Activated naive CD4-positive, alpha-beta T cell treated with anti-CD3 and anti-CD28 coated beads, Interleukin-2, amount 50 U/mL, for 16 hours (primary cell): Measurements from ENCODE around the gene EPB41L5.
"Not testable (repeated sequence)": the region's sequence is repeated elsewhere in the genome, so short reads cannot be mapped to it uniquely, and the experiment has no call there.

Source experiments
- DNase-seq: peaks from one replicate; pipeline ENCODE4 v3.0.0-alpha.2; 2020

Gene EPB41L5

GRCh38 chr2:120148669-120149068 lies 135.8 kb downstream of the EPB41L5 start:
- no peak for DNase-seq

DNA sequence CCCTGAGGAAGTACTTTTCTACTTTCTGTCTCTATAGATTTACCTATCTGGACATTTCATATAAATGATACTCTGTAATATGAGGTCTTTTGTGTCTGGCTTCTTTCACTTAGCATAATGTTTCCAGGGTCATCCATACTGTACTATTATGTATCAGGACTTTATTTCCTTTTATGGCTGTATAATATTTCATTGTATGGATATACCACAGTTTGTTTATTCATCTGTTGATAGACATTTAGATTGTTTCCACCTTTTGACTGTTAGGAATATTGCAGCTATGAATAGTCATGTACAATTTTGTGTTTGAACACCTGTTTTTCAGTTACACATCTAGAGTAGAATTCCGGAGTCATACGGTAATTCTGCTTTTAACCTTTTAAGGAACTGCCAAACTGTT lies 136.5 kb downstream of the EPB41L5 start:
- DNase-seq = no peak

DNA sequence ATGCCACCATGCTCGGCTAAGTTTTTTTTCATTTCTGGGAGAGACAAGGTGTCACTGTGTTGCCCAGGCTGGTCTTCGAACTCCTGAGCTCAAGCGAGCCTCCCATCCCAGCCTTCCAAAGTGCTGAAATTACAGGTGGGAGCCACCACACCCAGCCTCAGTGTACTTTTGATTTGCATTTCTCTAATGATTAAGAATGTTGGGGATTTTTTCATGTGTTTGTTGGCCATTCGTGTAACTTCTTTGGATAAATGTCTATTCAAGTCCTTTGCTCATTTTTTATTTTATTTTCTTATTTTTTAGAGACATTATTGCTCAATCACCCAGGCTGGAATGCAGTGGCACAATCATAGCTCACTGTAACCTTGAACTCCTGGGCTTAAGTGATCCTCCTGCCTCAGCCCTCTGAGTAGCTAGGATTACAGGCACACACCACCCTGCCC lies 137.2 kb downstream of the EPB41L5 start:
- DNase-seq = no peak

GRCh38 chr2:120155308-120155707 lies 142.4 kb downstream of the EPB41L5 start:
- no peak for DNase-seq

DNA sequence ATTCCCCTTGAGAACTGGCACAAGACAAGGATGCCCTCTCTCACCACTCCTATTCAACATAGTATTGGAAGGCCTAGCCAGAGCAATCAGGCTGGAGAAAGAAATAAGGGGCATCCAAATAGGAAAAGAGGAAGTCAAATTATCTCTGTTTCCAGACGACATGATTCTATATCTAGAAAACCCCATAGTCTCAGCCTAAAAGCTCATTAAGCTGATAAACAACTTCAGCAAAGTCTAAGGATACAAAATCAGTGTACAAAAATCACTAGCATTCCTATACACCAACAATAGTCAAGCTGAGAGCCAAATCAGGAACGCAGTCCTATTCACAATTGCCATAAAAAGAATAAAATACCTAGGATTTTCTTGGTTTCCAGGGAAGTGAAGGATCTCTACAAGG lies 145.8 kb downstream of the EPB41L5 start:
- not testable (repeated sequence) for DNase-seq

GRCh38 chr2:120161190-120161589 lies 148.3 kb downstream of the EPB41L5 start:
- DNase-seq = no peak

DNA sequence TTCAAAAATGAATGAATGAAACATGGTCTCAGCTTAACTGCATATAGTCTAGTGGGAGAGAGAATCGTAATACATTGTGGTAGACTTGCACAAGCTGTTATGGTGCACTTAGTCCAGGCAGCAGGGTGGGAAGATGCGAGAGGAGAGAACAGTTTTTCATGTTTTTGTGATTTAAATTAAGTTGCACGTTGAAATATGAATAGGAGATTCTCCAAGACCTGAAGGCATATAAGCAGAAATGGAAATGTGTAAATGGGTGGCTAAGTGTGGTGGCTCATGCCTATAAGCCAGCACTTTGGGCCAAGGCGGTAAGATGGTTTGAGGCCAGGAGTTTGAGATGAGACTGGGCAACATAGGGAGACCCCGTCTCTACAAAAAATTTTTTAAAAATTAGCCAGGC lies 149.8 kb downstream of the EPB41L5 start:
- DNase-seq = no peak

- DNase-seq = no peak
Observed at GRCh38 chr2:120167272-120167671, 154.4 kb downstream of the EPB41L5 start.

- no peak for DNase-seq
Observed at GRCh38 chr2:120169020-120169419, 156.1 kb downstream of the EPB41L5 start.

DNA sequence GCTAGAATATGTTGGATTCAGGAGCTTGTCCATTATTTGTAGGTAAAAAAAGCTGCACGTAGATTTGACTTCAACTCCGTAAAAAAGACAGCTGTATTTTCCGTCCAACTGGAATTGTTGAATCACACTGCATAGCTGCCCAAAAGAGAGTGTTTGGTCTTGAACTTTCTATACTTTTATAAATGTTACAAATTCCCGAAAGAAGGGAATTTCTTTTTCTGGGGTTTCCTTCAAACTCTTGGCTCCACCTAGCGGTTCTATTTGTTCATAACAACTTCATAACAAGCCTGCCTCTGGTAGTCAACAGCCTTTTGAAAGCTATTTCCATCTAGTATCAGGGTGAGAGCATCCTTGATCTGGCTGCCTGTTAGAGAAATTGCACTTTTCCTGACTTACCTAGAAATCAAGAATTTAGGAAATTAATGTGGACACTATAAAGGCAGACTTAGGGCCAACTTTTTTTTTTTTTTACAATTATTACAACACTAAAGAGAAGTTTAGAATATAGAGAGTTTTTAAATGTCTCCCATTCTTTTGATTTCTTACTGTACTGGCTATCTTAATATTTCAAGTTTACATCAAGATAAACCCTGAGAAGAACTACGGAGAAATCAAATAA lies 162.2 kb downstream of the EPB41L5 start:
- DNase-seq = no peak

DNA sequence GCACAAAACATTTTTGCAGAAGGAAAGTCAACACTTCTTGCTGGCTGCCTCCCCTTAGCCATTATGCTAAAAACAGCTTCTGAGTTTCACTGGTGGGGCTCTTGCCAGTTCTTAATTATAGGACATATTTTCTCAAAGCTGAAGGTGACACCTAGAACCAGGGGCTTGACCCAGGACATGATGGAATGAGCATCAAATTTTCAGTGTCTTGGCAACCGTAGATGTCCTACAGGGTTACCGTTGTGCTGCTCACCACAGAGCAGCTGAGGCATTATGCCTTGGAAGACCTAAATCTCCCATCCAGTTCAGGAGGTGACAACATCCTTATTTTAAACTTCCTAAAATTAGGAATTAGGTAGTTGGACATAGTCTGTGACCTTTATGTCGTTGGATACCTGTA lies 163.6 kb downstream of the EPB41L5 start:
- DNase-seq = no peak

DNA sequence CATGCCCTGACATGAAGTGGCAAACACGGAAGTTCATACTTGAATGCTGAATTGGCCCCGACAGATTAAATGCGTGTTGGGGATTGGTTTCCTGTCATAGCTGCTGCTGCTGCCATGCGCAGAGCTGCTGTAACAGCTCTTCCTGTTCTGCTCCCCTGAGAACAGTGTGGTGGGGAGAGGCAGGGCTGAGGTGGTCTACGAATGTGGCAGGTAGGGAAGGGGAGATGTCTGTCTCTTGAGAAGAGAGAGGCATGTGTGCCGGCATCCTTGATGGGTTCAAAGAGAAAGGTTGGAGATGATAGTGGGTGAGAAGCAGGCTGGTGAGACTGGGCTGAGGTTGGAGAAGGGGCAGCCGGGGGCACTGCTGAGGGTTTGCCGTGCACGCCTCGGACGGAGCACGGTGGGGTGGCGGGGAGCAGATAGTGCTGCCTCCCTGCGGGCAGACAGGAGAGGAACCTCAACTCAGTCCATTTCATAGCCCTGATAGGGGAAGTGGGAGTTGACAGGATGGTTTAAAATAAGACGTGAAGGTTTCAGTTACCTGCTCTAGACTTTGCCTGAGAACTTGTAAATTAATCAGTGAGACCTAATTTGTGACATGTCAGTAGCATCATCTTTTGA lies 164.2 kb downstream of the EPB41L5 start:
- DNase-seq = peak; percentile 80

- DNase-seq = no peak
Observed at GRCh38 chr2:120177973-120178372, 165.1 kb downstream of the EPB41L5 start.

GRCh38 chr2:120179396-120179795 lies 166.5 kb downstream of the EPB41L5 start:
- no peak for DNase-seq

DNA sequence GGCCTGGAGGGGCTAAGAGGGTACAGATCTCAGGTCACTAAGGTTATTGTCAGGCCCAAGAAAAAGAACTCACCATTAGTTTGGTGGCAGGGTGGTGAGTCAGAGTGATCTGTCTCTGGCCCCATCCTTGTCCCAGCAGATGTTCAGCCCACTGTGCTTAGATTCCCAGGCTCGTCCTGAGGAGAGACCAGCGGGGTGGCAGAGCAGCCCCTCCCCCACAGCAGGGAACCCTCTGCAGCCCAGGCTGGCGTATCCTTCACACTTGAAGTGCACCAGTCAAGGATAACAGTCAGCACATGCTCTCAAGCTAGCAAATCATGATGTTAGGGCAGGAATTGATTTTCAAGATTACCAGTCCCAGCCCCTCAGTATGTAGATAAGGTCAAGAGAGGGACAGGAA lies 167.2 kb downstream of the EPB41L5 start:
- DNase-seq = no peak

DNA sequence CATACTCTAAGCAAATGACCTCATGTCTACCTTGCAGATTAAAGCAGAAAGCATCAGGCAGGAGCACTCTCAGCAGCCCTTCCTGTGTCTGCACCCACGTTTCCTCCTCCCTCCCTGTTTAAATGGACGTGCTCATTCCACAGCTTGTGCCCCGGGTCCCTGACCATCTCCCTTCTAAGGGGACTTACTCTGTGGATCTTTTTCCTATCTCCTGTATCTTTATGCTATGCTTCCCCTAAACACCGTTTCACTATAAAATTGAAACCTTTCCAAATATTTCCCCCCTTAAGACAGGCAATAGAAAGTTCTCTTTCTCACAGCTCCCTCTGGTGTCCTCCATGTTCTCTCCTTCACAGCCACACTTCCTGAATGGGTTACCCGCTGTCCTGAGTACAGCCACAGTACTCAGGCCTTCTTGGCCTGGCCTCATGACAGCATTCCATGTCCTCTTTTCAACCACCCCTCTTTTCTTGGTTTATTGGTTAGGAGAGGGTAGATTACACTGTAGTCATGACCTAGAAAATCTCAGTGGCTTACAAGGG lies 169.2 kb downstream of the EPB41L5 start:
- no peak for DNase-seq

- DNase-seq = no peak
Observed at GRCh38 chr2:120189189-120189588, 176.3 kb downstream of the EPB41L5 start.

GRCh38 chr2:120192280-120192679 lies 179.4 kb downstream of the EPB41L5 start:
- DNase-seq = no peak

DNA sequence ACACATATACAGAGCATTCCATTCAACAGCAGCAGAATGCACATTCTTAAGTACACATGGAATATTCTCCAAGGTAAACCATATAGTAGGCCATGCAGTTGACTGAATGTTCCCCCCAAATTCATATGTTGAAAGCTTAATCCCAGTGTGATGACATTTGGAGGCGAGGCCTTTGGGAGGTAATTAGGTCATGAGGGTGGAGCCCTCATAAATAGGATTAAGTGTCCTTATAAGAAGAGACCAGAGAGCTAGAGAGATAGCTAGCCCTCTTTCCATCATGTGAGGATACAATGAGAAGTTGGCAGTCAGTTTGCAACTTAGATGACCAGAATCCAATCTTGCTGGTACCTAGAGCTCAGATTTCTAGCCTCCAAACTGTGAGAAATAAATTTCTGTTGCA lies 182.7 kb downstream of the EPB41L5 start:
- no peak for DNase-seq

DNA sequence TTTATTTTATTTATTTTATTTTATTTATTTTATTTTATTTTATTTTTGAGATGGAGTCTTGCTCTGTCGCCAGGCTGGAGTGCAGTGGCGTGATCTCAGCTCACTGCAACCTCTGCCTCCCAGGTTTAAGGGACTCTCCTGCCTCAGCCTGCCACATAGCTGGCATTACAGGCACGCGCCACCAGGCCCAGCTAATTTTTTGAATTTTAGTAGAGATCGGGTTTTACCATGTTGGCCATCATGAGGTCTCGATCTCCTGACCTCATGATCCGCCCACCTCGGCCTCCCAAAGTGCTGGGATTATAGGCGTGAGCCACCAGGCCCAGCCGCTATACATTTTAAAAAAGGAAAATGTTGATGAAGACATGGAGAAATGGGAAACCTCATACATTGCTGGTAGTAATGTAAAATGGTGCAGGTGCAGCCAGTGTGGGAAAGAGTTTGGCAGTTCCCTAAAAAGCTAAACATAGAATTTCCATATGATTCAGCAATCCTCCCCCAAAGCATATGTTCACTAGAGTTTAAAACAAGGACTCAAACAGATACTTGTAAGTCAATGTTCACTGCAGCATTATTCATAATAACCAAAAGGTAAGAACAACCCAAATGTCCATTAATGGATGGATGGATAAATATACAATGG lies 187.1 kb downstream of the EPB41L5 start:
- not testable (repeated sequence) for DNase-seq

DNA sequence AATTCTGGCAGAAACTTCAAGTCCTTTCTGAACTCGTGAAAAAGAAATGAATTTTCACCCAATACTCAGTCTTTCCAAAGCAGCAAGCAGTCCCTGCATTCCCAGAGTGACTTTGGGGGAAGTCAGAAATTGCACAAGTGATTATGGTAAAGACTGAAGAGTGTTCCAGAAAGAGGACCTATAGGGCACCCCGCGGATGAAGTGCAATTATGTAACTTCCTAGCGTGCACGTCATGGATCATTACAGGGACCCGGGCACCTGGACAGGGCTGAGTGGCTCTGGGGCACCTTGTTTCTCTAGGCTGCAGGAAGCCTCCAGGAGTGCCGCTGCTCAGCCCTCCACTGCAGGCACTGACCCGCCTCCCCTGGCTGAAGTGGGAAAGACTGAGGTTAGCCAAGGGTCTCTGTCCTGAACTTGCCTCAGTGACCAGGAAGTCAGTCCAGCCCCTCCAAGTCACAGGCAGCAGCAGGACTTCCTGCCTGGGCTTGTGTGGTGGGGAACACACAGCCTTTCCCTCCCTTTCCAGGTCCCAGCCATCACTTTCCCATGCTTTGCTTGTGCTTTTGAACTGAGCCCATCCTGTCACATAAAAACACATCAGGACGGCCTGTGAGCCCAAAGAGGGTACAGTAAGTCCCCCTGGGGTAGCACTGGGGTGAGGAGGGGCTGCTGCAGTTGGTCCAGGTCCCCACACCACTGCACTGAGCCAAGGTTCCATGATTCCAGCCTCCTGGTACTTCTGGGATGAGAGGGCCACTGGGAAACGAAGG lies 190.6 kb downstream of the EPB41L5 start:
- no peak for DNase-seq

- DNase-seq = no peak
Observed at GRCh38 chr2:120204022-120204405, 191.1 kb downstream of the EPB41L5 start.

- DNase-seq = no peak
Observed at GRCh38 chr2:120204417-120204816, 191.5 kb downstream of the EPB41L5 start.
